Bronchial epithelial cell (primary cell): ENCODE data around the gene LPO. TPM values are rescaled to one million over a fixed set of nuclear protein-coding genes. Genes with fewer than 3 reads are reported as not detected.

Experiments used
- DNase-seq: peaks from one replicate; pipeline ENCODE4 v3.0.0-alpha.2; 2010; ENCODE audit warnings: low read depth
- FAIRE-seq: peaks from 2 replicates; lab custom pipeline; 2011; peaks lifted over from hg19 to GRCh38; lab: Jason Lieb, UNC
- H3K27me3 ChIP-seq: 2 replicates; pipeline ENCODE4 v1.5.1; 2011; ENCODE audit warnings: low read length; ENCODE audit not compliant: control insufficient read depth, insufficient read depth
- H3K36me3 ChIP-seq: 2 replicates; pipeline ENCODE4 v1.5.1; 2011; ENCODE audit warnings: low read length; ENCODE audit not compliant: control insufficient read depth, insufficient read depth
- H3K4me3 ChIP-seq: 2 replicates; pipeline ENCODE4 v1.5.1; 2011; ENCODE audit warnings: mild to moderate bottlenecking, low read depth, low read length, control low read depth
- total RNA-seq: library from RNA; depleted of rRNA; stranded (reverse); fragments of >200 nt; gene quantifications from 2 replicates; pipeline ENCODE4 v1.2.1, GENCODE V29; 2014
- TF ChIP-seq, protein P1 (sequence below): IDR thresholded peaks from 2 replicates; pipeline ENCODE4 v1.5.1; 2011; ENCODE audit warnings: mild to moderate bottlenecking, moderate library complexity, low read length, control low read depth, inconsistent platforms; ENCODE audit not compliant: insufficient read depth, severe bottlenecking

The LPO gene
- total RNA-seq, 1 donor from 2014 or later, result not detected

GRCh38 chr17:58281511-58282011, 43.2 kb downstream of the LPO start:
- TF ChIP-seq, protein P1, sequence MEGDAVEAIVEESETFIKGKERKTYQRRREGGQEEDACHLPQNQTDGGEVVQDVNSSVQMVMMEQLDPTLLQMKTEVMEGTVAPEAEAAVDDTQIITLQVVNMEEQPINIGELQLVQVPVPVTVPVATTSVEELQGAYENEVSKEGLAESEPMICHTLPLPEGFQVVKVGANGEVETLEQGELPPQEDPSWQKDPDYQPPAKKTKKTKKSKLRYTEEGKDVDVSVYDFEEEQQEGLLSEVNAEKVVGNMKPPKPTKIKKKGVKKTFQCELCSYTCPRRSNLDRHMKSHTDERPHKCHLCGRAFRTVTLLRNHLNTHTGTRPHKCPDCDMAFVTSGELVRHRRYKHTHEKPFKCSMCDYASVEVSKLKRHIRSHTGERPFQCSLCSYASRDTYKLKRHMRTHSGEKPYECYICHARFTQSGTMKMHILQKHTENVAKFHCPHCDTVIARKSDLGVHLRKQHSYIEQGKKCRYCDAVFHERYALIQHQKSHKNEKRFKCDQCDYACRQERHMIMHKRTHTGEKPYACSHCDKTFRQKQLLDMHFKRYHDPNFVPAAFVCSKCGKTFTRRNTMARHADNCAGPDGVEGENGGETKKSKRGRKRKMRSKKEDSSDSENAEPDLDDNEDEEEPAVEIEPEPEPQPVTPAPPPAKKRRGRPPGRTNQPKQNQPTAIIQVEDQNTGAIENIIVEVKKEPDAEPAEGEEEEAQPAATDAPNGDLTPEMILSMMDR, result no peak
- Histone ChIP-seq H3K36me3 (no peaks in the 10 kb centered on the region), H3K27me3 (peaks cover 27% of the 10 kb centered on the region), H3K4me3 (no peak overlapping the region)
- no peak for DNase-seq
- FAIRE-seq, result no peak

- DNase-seq (no peak), FAIRE-seq (no peak)
- Histone ChIP-seq H3K4me3 (no peak overlapping the region), H3K27me3 (peaks cover 27% of the 10 kb centered on the region), H3K36me3 (no peaks in the 10 kb centered on the region)
- TF ChIP-seq, protein P1, result no peak
Measured at GRCh38 chr17:58282442-58282841, 44.1 kb downstream of the LPO start.

DNA sequence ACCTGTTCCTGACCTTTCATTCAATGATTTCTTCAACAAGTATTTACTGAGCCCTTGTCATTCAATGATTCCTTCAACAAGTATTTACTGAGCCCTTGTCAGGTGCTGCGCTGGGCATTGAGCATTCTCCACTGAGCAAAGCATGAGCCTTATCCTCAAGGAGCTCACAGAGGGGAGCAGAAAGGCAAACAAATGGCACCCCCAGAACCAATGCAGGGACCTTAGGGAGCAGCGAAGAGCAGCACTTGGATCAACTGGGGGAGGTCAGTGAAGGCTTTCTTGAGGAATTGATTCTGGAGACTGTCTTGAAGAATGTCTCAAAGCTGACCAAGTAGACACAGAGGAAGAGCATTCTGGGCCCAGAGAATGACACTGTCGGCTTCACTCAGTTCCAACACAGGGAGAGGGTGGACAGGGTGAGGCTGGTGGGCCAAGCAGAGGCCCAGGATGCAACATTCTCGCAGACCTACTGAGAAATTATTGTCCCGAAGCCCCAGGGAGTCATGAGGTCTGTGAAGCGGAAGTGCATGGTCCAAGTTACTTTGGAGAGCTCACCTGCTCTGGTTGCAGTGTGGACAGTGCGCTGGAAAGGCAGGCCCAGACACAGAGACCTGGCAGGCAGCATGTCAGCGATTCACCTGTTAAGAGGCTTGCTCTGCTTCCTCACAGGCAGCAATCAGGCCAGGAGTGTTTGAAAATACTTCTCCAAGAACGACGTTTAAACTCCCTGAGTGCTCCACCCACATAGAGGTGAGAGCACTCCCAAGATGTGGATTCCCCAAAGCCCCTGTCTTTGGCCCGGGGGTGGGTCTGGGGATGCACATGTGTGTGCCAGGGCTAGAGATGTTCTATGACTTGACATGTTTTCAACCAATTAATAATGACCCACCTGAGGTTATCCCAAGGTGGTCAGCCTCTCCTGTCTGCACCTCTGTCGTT, 45.6 kb downstream of the LPO start:
- FAIRE-seq, result peak; percentile 40
- TF ChIP-seq, protein P1, result no peak
- no peak for DNase-seq
- H3K4me3 ChIP-seq, result no peak overlapping the region
- H3K36me3 ChIP-seq, result no peaks in the 10 kb centered on the region
- peaks cover 20% of the 10 kb centered on the region for H3K27me3 ChIP-seq

DNA sequence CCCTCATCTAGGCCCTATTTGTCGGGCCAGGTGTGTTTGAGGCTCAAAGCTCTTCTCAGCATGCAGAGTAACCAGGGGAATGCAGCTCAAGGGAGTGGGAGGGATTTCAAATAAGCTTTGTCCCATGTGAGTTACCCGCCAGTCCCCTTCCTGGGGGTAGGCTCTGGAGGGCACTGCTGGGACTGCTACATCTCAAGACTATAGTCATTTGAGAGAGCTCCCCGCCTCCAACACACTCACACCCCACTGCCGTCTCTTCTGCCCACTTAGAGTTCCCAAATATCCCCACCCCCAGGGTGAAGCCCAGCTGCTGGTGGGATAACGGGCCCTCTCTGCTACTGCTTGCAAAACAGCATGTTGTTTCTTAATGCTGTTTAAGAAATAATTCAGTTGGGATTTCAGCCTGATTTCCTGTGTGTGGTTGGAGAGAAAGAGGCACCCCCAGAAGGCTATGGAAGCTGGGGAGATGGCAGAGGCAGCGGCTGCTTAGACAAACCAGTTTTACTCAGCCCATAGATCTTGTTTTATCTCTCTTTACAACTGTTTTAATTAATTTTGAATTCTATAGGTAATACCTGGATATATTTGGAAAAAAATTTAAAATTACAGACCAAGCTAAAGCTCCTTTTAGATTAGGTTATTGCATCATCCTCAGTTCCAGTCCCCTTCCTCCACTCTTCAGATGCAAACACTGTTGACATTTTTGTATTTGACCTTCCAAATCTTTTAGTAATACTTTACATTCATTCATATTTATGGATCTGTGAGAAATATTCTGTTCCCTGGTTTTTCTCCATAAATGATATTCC, 46.4 kb downstream of the LPO start:
- FAIRE-seq (no peak), DNase-seq (no peak)
- Histone ChIP-seq H3K36me3 (no peaks in the 10 kb centered on the region), H3K4me3 (no peak overlapping the region), H3K27me3 (peaks cover 12% of the 10 kb centered on the region)
- TF ChIP-seq, protein P1, result no peak

GRCh38 chr17:58285422-58285810, 47.0 kb downstream of the LPO start:
- DNase-seq (no peak), FAIRE-seq (no peak)
- TF ChIP-seq, protein P1, result no peak
- no peak overlapping the region for H3K4me3 ChIP-seq
- no peaks in the 10 kb centered on the region for H3K36me3 ChIP-seq
- H3K27me3 ChIP-seq, result peaks cover 10% of the 10 kb centered on the region
